NCI-H1694 treated with DMSO at 0.1 percent for 48 hours (cell line): ENCODE measurements around the gene TAF4.
"Not testable (repeated sequence)": the region's sequence is repeated elsewhere in the genome, so short reads cannot be mapped to it uniquely, and the experiment has no call there.

Experiments
- DNase-seq: peaks from one replicate; lab custom pipeline; 2025; lab: John Stamatoyannopoulos, UW

The TAF4 gene

DNA sequence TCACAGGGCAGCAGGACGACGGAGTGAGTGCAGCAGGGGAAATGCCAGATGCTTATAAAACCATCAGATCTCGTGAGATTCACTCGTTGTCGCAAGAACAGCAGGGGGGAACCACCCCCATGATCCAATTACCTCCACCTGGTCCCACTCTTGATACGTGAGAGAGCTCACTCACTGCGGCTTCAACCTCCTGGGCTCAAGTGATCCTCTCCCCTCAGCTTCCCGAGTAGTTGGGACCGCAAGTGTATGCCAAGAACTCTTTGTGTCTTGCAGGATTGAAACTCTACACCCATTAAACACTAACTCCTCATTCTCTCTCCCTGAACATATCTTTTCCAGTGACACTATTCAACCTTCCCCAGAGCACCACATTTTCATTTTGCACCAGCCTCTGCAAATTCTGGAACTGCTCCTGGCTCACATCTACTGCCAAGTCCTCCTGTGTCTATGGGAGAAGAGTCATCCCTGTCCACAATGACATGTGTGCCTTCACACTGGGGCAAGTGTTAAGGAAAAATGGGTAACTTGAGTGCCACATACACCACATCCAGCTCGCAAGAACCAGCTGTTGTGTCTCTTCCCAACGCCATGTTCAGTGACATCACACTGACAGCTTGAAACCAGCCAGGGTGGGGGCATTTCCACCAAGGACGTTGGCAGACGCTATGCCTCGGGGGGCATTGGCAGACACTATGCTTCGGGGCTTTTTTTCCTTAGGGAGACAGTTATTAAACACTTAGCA lies 14.7 kb upstream of the TAF4 start:
- no peak for DNase-seq

GRCh38 chr20:62079166-62079565 lies 13.5 kb upstream of the TAF4 start:
- no peak for DNase-seq

- no peak for DNase-seq
These were observed 7.6 kb upstream of the TAF4 start for GRCh38 chr20:62073323-62073722.

DNA sequence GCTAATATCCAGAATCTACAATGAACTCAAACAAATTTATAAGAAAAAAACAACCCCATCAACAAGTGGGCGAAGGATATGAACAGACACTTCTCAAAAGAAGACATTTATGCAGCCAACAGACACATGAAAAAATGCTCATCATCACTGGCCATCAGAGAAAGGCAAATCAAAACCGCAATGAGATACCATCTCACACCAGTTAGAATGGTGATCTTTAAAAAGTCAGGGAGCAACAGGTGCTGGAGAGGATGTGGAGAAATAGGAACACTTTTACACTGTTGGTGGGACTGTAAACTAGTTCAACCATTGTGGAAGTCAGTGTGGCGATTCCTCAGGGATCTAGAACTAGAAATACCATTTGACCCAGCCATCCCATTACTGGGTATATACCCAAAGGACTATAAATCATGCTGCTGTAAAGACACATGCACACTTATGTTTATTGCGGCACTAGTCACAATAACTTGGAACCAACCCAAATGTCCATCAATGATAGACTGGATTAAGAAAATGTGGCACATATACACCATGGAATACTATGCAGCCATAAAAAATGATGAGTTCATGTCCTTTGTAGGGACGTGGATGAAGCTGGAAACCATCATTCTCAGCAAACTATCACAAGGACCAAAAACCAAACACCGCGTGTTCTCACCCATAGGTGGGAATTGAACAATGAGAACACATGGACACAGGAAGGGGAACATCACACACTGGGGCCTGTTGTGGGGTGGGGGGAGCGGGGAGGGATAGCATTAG lies 6.2 kb upstream of the TAF4 start:
- DNase-seq, result not testable (repeated sequence)

GRCh38 chr20:62069741-62070216 lies 4.1 kb upstream of the TAF4 start:
- DNase-seq, result no peak

DNA sequence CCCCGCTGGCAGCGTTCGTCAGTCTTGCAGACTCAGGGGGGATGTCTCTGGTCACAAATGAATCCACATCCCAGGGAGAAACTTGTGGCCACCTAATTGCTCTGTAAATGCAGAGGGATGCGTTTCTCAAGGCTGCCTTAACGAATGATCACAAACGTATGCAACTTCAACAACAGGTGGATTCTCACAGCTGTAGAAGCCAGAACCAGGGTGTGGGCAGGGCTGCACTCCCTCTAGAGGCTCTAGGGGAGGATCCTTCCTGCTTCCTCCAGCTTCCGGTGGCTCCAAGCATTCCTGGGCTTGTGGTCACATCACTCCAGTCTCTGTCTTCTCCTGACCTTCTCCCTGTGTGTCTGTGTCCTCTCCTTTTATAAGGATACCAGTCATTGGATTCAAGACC lies 3.3 kb upstream of the TAF4 start:
- no peak for DNase-seq

GRCh38 chr20:62067547-62068260 lies 2.0 kb upstream of the TAF4 start:
- no peak for DNase-seq

- DNase-seq, result no peak
These were observed 1.3 kb upstream of the TAF4 start for GRCh38 chr20:62066983-62067433.

GRCh38 chr20:62066339-62066982 lies 780 bp upstream of the TAF4 start:
- DNase-seq, result peak; percentile 48

DNA sequence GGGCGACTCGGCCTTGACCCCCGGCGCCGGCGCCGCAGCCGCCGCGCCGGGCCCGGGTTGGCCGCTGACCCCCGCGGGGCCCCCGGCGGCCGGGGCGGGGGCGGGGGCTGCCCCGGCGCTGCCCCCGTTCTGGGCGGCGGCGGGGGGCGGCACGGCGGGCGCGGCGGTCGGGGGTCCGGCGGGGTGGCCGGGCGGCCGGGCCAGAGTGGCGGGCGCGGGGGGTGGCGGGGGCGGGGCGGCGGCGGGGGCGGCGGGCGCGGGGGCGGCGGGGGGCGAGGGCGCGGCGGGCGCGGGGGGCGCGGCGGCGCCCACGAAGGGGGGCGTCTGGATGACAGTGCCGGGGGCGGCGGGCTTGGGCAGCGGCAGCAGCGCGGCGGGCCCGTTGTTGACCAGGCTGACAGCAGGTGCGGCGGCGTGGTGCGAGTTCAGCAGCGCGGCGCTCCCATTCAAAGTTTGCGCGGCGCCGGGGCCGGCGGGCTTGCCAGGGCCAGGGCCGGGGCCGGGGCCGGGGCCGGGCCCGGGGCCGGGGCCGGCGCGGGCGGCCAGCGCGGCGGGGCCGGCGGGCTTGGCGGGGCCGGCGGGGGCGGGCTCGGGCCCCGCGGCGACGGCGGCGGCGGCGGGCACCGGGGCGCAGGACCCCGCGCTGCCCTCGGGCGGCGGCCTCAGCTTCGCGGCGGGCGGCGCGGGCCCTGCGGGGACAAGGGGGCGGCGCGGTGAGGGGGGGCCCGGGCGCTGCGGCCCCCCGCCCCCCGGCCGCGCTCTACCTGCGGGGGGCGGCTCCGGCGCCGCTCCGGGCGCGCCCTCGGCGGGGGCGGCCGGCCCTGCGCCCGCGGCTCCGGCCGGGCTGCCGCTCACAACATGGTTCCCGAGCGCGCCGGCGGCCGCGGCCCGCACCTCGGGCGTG lies 659 bp downstream of the TAF4 start:
- DNase-seq, result no peak

GRCh38 chr20:62063981-62064769 lies 1.5 kb downstream of the TAF4 start:
- DNase-seq, result no peak

DNA sequence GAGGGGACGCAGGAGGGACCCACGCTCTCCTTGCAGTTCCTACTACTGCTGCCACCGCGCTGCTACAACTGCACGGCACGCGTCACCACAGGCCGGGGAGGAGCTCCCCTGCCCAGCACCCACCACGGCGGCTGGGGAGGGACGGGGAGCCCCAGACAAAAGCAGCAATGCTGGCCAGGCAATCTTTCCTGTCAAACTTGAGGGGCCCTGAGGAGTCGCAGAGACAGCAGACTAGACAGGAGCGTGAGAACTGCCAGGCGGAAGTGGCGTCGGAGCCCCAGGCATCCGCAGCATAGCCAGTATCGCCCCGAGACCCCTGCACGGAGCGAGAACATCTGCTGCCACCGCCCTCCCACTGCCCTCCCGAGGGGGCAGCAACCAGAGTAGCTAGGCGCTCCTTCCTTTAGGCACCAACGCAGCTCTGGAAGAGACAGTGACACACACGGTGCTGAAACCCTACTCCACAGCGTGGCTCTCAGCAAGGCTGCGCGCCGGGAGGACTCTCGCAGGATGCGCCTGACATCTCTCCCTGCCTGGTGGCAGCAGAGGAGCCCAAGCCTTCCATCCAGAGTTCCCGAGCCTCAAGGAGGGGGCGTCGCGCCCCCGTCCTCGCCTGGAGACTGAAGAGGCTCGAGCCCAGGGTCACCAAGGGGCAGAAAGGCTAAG lies 2.2 kb downstream of the TAF4 start:
- no peak for DNase-seq

- no peak for DNase-seq
These were observed 2.9 kb downstream of the TAF4 start for GRCh38 chr20:62062661-62063314.

- DNase-seq, result no peak
These were observed 3.7 kb downstream of the TAF4 start for GRCh38 chr20:62061851-62062423.

GRCh38 chr20:62060631-62061541 lies 4.8 kb downstream of the TAF4 start:
- DNase-seq, result no peak

- DNase-seq, result peak; percentile 31
These were observed 5.6 kb downstream of the TAF4 start for GRCh38 chr20:62059920-62060630.

GRCh38 chr20:62059401-62059800 lies 6.3 kb downstream of the TAF4 start:
- DNase-seq, result no peak
